ENCODE measurements around the gene RTCA. TPM values are rescaled to one million over a fixed set of nuclear protein-coding genes. Genes with fewer than 3 reads are reported as not detected.
"Not testable (repeated sequence)": the region's sequence is repeated elsewhere in the genome, so short reads cannot be mapped to it uniquely, and the experiment has no call there.

RTCA gene
- polyA plus RNA-seq, 4 donors: 33.2 to 36.6 (median 34.8) TPM

GRCh38 chr1:100304921-100305320 is 38.9 kb downstream of the RTCA start:
- no peak for DNase-seq (ENCODE audit: low read depth in 4 of 4, low spot score in 3 of 4)

- no peak for DNase-seq (ENCODE audit: low read depth in 4 of 4, low spot score in 3 of 4)
These were observed 39.9 kb downstream of the RTCA start for GRCh38 chr1:100305954-100306353.

GRCh38 chr1:100306735-100307313 is 40.8 kb downstream of the RTCA start:
- no peak for DNase-seq (ENCODE audit: low read depth in 4 of 4, low spot score in 3 of 4)

GRCh38 chr1:100308777-100309176 is 42.8 kb downstream of the RTCA start:
- no peak for DNase-seq (ENCODE audit: low read depth in 4 of 4, low spot score in 3 of 4)

- no peak for DNase-seq (ENCODE audit: low read depth in 4 of 4, low spot score in 3 of 4)
These were observed 43.8 kb downstream of the RTCA start for GRCh38 chr1:100309863-100310262.

GRCh38 chr1:100313382-100313781 is 47.4 kb downstream of the RTCA start:
- DNase-seq (ENCODE audit: low read depth in 4 of 4, low spot score in 3 of 4): no peak

GRCh38 chr1:100316622-100317021 is 50.6 kb downstream of the RTCA start:
- DNase-seq (ENCODE audit: low read depth in 4 of 4, low spot score in 3 of 4): no peak

- no peak for DNase-seq (ENCODE audit: low read depth in 4 of 4, low spot score in 3 of 4)
These were observed 54.5 kb downstream of the RTCA start for GRCh38 chr1:100320311-100321099.

GRCh38 chr1:100321100-100321493 is 55.1 kb downstream of the RTCA start:
- DNase-seq (ENCODE audit: low read depth in 4 of 4, low spot score in 3 of 4): no peak

- DNase-seq (ENCODE audit: low read depth in 4 of 4, low spot score in 3 of 4): no peak
These were observed 55.5 kb downstream of the RTCA start for GRCh38 chr1:100321506-100321905.

- peak in 1 of 4 donors; percentile 8 for DNase-seq (ENCODE audit: low read depth in 4 of 4, low spot score in 3 of 4)
These were observed 56.6 kb downstream of the RTCA start for GRCh38 chr1:100322436-100323211.

- DNase-seq (ENCODE audit: low read depth in 4 of 4, low spot score in 3 of 4): no peak
These were observed 57.5 kb downstream of the RTCA start for GRCh38 chr1:100323419-100324106.

- DNase-seq (ENCODE audit: low read depth in 4 of 4, low spot score in 3 of 4): peak; percentile 16 to 54 (median 24)
These were observed 59.7 kb downstream of the RTCA start for GRCh38 chr1:100325415-100326324.

GRCh38 chr1:100326325-100326670 is 60.3 kb downstream of the RTCA start:
- not testable (repeated sequence) for DNase-seq (ENCODE audit: low read depth in 4 of 4, low spot score in 3 of 4)

- no peak for DNase-seq (ENCODE audit: low read depth in 4 of 4, low spot score in 3 of 4)
These were observed 62.1 kb downstream of the RTCA start for GRCh38 chr1:100328133-100328532.

GRCh38 chr1:100331146-100331545 is 65.1 kb downstream of the RTCA start:
- not testable (repeated sequence) for DNase-seq (ENCODE audit: low read depth in 4 of 4, low spot score in 3 of 4)

- no peak for DNase-seq (ENCODE audit: low read depth in 4 of 4, low spot score in 3 of 4)
These were observed 66.3 kb downstream of the RTCA start for GRCh38 chr1:100332331-100332730.

GRCh38 chr1:100335436-100335835 is 69.4 kb downstream of the RTCA start:
- no peak for DNase-seq (ENCODE audit: low read depth in 4 of 4, low spot score in 3 of 4)

- not testable (repeated sequence) for DNase-seq (ENCODE audit: low read depth in 4 of 4, low spot score in 3 of 4)
These were observed 71.9 kb downstream of the RTCA start for GRCh38 chr1:100337878-100338277.

- DNase-seq (ENCODE audit: low read depth in 4 of 4, low spot score in 3 of 4): not testable (repeated sequence)
These were observed 73.7 kb downstream of the RTCA start for GRCh38 chr1:100339735-100340134.
